Measurements from ENCODE around the gene FAS.

DNA sequence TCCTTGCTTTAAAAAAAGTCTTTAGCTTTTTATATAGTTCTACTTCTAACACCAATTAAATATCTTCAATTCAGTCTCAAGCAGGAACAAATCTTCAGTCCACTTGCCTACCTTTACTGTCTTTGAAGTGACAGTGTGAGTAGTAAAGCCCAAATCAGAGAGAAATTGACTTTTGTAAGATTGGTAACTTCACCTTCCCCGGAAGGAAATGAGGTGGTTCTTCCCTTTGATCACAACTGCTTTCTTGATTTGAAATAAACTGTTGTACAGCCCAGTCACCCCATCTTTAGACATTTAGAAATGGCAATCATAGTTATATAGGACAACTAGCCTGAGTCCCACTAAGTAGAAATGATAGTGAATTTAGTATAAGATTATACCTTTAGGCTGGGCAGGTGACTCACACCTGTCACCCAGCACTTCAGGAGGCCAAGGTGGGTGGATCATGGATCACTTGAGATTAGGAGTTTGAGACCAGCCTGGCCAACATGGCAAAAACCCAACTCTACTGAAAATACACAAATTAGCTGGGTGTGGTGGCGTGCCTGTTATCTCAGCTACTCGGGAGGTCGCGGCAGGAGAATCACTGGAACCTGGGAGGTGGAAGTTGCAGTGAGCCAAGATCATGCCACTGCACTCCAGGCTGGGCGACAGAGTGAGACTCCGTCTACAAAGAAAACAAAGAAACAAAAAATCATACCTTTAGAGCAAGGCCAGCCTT is 4.7 kb downstream of the FAS start:
- TF ChIP-seq POLR2AphosphoS5 (IDR thresholded peaks at IDR 0.05): no peak
- no peak for TF ChIP-seq POLR2A (IDR thresholded peaks at IDR 0.05)
- TF ChIP-seq, protein P1, sequence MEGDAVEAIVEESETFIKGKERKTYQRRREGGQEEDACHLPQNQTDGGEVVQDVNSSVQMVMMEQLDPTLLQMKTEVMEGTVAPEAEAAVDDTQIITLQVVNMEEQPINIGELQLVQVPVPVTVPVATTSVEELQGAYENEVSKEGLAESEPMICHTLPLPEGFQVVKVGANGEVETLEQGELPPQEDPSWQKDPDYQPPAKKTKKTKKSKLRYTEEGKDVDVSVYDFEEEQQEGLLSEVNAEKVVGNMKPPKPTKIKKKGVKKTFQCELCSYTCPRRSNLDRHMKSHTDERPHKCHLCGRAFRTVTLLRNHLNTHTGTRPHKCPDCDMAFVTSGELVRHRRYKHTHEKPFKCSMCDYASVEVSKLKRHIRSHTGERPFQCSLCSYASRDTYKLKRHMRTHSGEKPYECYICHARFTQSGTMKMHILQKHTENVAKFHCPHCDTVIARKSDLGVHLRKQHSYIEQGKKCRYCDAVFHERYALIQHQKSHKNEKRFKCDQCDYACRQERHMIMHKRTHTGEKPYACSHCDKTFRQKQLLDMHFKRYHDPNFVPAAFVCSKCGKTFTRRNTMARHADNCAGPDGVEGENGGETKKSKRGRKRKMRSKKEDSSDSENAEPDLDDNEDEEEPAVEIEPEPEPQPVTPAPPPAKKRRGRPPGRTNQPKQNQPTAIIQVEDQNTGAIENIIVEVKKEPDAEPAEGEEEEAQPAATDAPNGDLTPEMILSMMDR (IDR thresholded peaks at IDR 0.05): no peak

Measured in suprapubic skin (tissue), 4 donors.